WI38 (cell line): ENCODE data around the gene MTCH2.

ENCODE experiments used
- H3K4me3 ChIP-seq: 2 replicates; pipeline ENCODE4 v1.5.1; 2011; ENCODE audit warnings: low read depth, mild to moderate bottlenecking, control low read depth, low read length
- CTCF ChIP-seq: IDR thresholded peaks from 2 replicates; pipeline ENCODE4 v1.5.1; 2012; ENCODE audit warnings: low read depth, mild to moderate bottlenecking, control low read depth, low read length

Gene MTCH2

GRCh38 chr11:47570651-47571356, 71.6 kb downstream of the MTCH2 start:
- TF ChIP-seq CTCF: no peak
- H3K4me3 ChIP-seq: no peak overlapping the region

- no peak for TF ChIP-seq CTCF
- H3K4me3 ChIP-seq: no peak overlapping the region
Measured at GRCh38 chr11:47569646-47570045, 72.7 kb downstream of the MTCH2 start.
